HCT116 (cell line): Measurements from ENCODE around the gene RARS2. TPM values are rescaled to one million over a fixed set of nuclear protein-coding genes. Genes with fewer than 3 reads are reported as not detected.

Experiments
- ATAC-seq: fragments of 200-7000 bp; cut with Tn5 transposase; 2 replicates; pipeline ENCODE4 v1.9.1; 2020; ENCODE audit warnings: mild to moderate bottlenecking, moderate library complexity
- BruUV-seq: library from RNA; stranded (reverse); fragments of 400-500 nt; replicated peaks from 2 replicates; lab custom pipeline; 2021; lab: Mats Ljungman, UMichigan
- CTCF ChIA-PET: fragments of 300-600 bp; sonication (Branson Sonifier 250); formaldehyde crosslinking; loops from one replicate; lab custom pipeline; 2021; ENCODE audit warnings: antibody characterized with exemption; lab: Charles Lee
- POLR2A ChIA-PET: fragments of 300-600, 350-600 bp; sonication (Branson Sonifier 250); formaldehyde crosslinking; loops from one replicate; lab custom pipeline; 2021; ENCODE audit warnings: antibody characterized with exemption; lab: Charles Lee
- RAD21 ChIA-PET, 2 experiments: fragments of 300-600 bp; sonication (Branson Sonifier 250); formaldehyde crosslinking; loops; one replicate each; lab custom pipeline; 2023; ENCODE audit warnings: low total read pairs in 2 of 2; ENCODE audit not compliant: uncharacterized antibody in 2 of 2, unreplicated experiment in 2 of 2, low non-redundant PET in 1 of 2; lab: Charles Lee
- DNase-seq: peaks from one replicate; pipeline ENCODE4 v3.0.0-alpha.2; 2010; ENCODE audit warnings: low read depth, low spot score
- H2AFZ ChIP-seq: fragments of 200-600 bp; shearing (Covaris generic), sonication (generic); 2 replicates; pipeline ENCODE4 v1.6.1; 2017; ENCODE audit warnings: low read depth, mixed run types, mixed read lengths, antibody characterized with exemption, low read length; ENCODE audit not compliant: poor library complexity, severe bottlenecking
- H3K27ac ChIP-seq: 2 replicates; pipeline ENCODE4 v1.5.1; 2012; ENCODE audit warnings: low read depth, low read length
- H3K27me3 ChIP-seq: fragments of 200-600 bp; sonication (generic); 2 replicates; pipeline ENCODE4 v1.6.1; 2016; ENCODE audit warnings: mixed run types, low read length, mixed read lengths; ENCODE audit not compliant: insufficient read depth
- H3K36me3 ChIP-seq, 2 experiments: fragments of 200-500 bp in 1 of 2; fragments of 200-600 bp in 1 of 2; sonication (Bioruptor generic) in 1 of 2; sonication (generic) in 1 of 2; 2 replicates each; pipeline versions ENCODE4 v1.5.1 to v1.6.1; 2014 to 2016; ENCODE audit warnings: low read length in 2 of 2, inconsistent platforms in 1 of 2, mixed read lengths in 1 of 2, mixed run types in 1 of 2; ENCODE audit not compliant: insufficient read depth in 2 of 2, control insufficient read depth in 1 of 2
- H3K4me1 ChIP-seq, 2 experiments: fragments of 200-600 bp in 1 of 2; sonication (generic) in 1 of 2; 2 replicates each; pipeline versions ENCODE4 v1.5.1 to v1.6.1; 2012 to 2017; ENCODE audit warnings: low read length in 2 of 2, inconsistent platforms in 1 of 2, mild to moderate bottlenecking in 1 of 2, mixed read lengths in 1 of 2, mixed run types in 1 of 2, moderate library complexity in 1 of 2; ENCODE audit not compliant: insufficient read depth in 2 of 2, control insufficient read depth in 1 of 2
- H3K4me2 ChIP-seq: fragments of 200-600 bp; sonication (generic); 2 replicates; pipeline ENCODE4 v1.6.1; 2017; ENCODE audit warnings: mixed run types, low read length, mixed read lengths
- H3K4me3 ChIP-seq, 2 experiments: fragments of 200-600 bp in 1 of 2; sonication (generic) in 1 of 2; replicated peaks in 1 of 2; 2 replicates each; pipeline ENCODE4 v1.5.1; 2011 to 2016; ENCODE audit warnings: low read length in 2 of 2, control low read depth in 1 of 2, low read depth in 1 of 2, mild to moderate bottlenecking in 1 of 2, mixed read lengths in 1 of 2, mixed run types in 1 of 2
- H3K79me2 ChIP-seq: fragments of 200-600 bp; sonication (generic); 2 replicates; pipeline ENCODE4 v1.6.1; 2017; ENCODE audit warnings: mild to moderate bottlenecking, mixed run types, low read length, moderate library complexity, mixed read lengths; ENCODE audit not compliant: insufficient read depth
- H3K9ac ChIP-seq: fragments of 200-600 bp; sonication (generic); 2 replicates; pipeline ENCODE4 v1.6.1; 2016; ENCODE audit warnings: low read length, mixed read lengths
- H3K9me2 ChIP-seq: fragments of 200-600 bp; sonication (generic), shearing (Covaris generic); 2 replicates; pipeline ENCODE4 v1.6.1; 2017; ENCODE audit warnings: mixed run types, mild to moderate bottlenecking, moderate library complexity; ENCODE audit not compliant: insufficient read depth
- H3K9me3 ChIP-seq, 2 experiments: fragments of 200-500 bp in 1 of 2; fragments of 200-600 bp in 1 of 2; sonication (Bioruptor generic) in 1 of 2; sonication (generic) in 1 of 2; 2 replicates each; pipeline ENCODE4 v1.6.1; 2014 to 2017; ENCODE audit warnings: low read length in 2 of 2, mixed read lengths in 2 of 2, inconsistent platforms in 1 of 2, low read depth in 1 of 2, mild to moderate bottlenecking in 1 of 2, mixed run types in 1 of 2, moderate library complexity in 1 of 2; ENCODE audit not compliant: control insufficient read depth in 1 of 2, insufficient read depth in 1 of 2
- H4K20me1 ChIP-seq: fragments of 200-600 bp; sonication (generic), shearing (Covaris generic); 2 replicates; pipeline ENCODE4 v1.6.1; 2017; ENCODE audit warnings: mixed run types, mild to moderate bottlenecking, moderate library complexity; ENCODE audit not compliant: insufficient read depth
- ATF3 ChIP-seq: IDR thresholded peaks from 2 replicates; pipeline ENCODE4 v1.6.1; 2012
- CBX3 ChIP-seq: IDR thresholded peaks from 2 replicates; pipeline ENCODE4 v1.6.1; 2012; ENCODE audit warnings: low read depth
- CEBPB ChIP-seq: IDR thresholded peaks from 2 replicates; pipeline ENCODE4 v1.6.1; 2012; ENCODE audit warnings: low read depth
- CTCF ChIP-seq, 3 experiments: fragments of 200-600 bp in 1 of 3; sonication (generic) in 1 of 3; IDR thresholded peaks in 2 of 3; conservative IDR thresholded peaks in 1 of 3; 2 replicates each; pipeline ENCODE4 v1.5.1; 2012 to 2017; ENCODE audit warnings: low read depth in 2 of 3, low read length in 2 of 3, antibody characterized with exemption in 1 of 3, borderline replicate concordance in 1 of 3, control low read depth in 1 of 3, mild to moderate bottlenecking in 1 of 3, mixed read lengths in 1 of 3, mixed run types in 1 of 3, moderate library complexity in 1 of 3; ENCODE audit not compliant: insufficient read depth in 1 of 3
- EGR1 ChIP-seq: IDR thresholded peaks from 2 replicates; pipeline ENCODE4 v1.6.1; 2012; ENCODE audit warnings: low read depth
- ELF1 ChIP-seq: IDR thresholded peaks from 2 replicates; pipeline ENCODE4 v1.6.1; 2012; ENCODE audit warnings: low read depth, borderline replicate concordance
- EZH2 ChIP-seq: fragments of 200-600 bp; sonication (generic); IDR thresholded peaks from 2 replicates; pipeline ENCODE4 v1.6.1; 2017; ENCODE audit warnings: antibody characterized with exemption, mixed run types
- EZH2phosphoT487 ChIP-seq: fragments of 200-600 bp; IDR thresholded peaks from 2 replicates; pipeline ENCODE4 v1.6.1; 2018; ENCODE audit warnings: antibody characterized with exemption, borderline replicate concordance
- FOSL1 ChIP-seq: IDR thresholded peaks from 2 replicates; pipeline ENCODE4 v1.6.1; 2012; ENCODE audit warnings: low read depth
- JUND ChIP-seq: IDR thresholded peaks from 2 replicates; pipeline ENCODE4 v1.6.1; 2012
- MAX ChIP-seq: IDR thresholded peaks from 2 replicates; pipeline ENCODE4 v1.6.1; 2012
- POLR2AphosphoS5 ChIP-seq: IDR thresholded peaks from 2 replicates; pipeline ENCODE4 v1.6.1; 2011; ENCODE audit warnings: mild to moderate bottlenecking, low read depth, low read length, moderate library complexity
- RAD21 ChIP-seq: IDR thresholded peaks from 2 replicates; pipeline ENCODE4 v1.6.1; 2012; ENCODE audit warnings: low read depth, mild to moderate bottlenecking
- REST ChIP-seq: IDR thresholded peaks from 2 replicates; pipeline ENCODE4 v1.6.1; 2012; ENCODE audit warnings: low read depth
- SP1 ChIP-seq: IDR thresholded peaks from 2 replicates; pipeline ENCODE4 v1.6.1; 2012; ENCODE audit warnings: low read depth
- SRF ChIP-seq: IDR thresholded peaks from 2 replicates; pipeline ENCODE4 v1.6.1; 2012; ENCODE audit warnings: low read depth
- TCF7L2 ChIP-seq: IDR thresholded peaks from 2 replicates; pipeline ENCODE4 v1.7.0; 2011; ENCODE audit warnings: borderline replicate concordance, inconsistent platforms; ENCODE audit not compliant: insufficient read depth, insufficient read length; ENCODE audit errors: extremely low read depth
- ZBTB33 ChIP-seq: IDR thresholded peaks from 2 replicates; pipeline ENCODE4 v1.6.1; 2011; ENCODE audit warnings: mild to moderate bottlenecking, low read length, moderate library complexity; ENCODE audit not compliant: insufficient replicate concordance; ENCODE audit errors: extremely low read depth
- ZFX ChIP-seq: fragments of 450-650 bp; IDR thresholded peaks from 2 replicates; pipeline ENCODE4 v1.6.1; 2017
- intact Hi-C: fragments of 100-400 bp; cut with micrococcal nuclease; formaldehyde crosslinking; loops from 2 replicates; pipeline ENCODE4 v1.10.0; 2022
- total RNA-seq: library from RNA; stranded (reverse); gene quantifications from one replicate; pipeline ENCODE4 v1.2.1, GENCODE V29; 2021; ENCODE audit not compliant: unreplicated experiment

RARS2 gene
- total RNA-seq, 1 experiment from 2014 or later = 34.8 TPM

- H3K9me2 ChIP-seq = no peaks in the 10 kb centered on the region
- peaks cover 0 to 8% of the 10 kb centered on the region in 2 experiments; a peak in 1 of 4 replicates for H3K36me3 ChIP-seq
- DNase-seq (no peak), ATAC-seq (no peak)
- ChIA-PET POLR2A (no interaction called here), RAD21 (interaction anchor here in 1 of 2 experiments (0.6 kb wide), 1 partner anchor 45 kb away, joined by 3 read pairs; no protein-coding TSS in a partner anchor), CTCF (no interaction called here)
- TF ChIP-seq MAX (no peak), ELF1 (no peak), REST (no peak), CTCF (IDR thresholded peaks at IDR 0.05 in 2 of 3, conservative IDR thresholded peaks at IDR 0.05 in 1 of 3; ENCODE audit: borderline replicate concordance in 1 of 3, insufficient read depth in 1 of 3, low read depth in 2 of 3, low read length in 2 of 3) (no peak), ZBTB33 (no peak), ZFX (no peak), SRF (no peak), CBX3 (no peak), EZH2phosphoT487 (no peak), CEBPB (no peak), EGR1 (no peak), RAD21 (no peak), FOSL1 (no peak), EZH2 (no peak), SP1 (no peak), TCF7L2 (no peak), JUND (no peak), ATF3 (no peak), POLR2AphosphoS5 (no peak)
- no peaks in the 10 kb centered on the region for H3K27me3 ChIP-seq
- intact Hi-C loops = no loop called here
- H3K9ac ChIP-seq = no peak overlapping the region
- H3K27ac ChIP-seq = no peak overlapping the region
- no peak overlapping the region for H3K4me3 ChIP-seq
- peaks cover 15% of the 10 kb centered on the region for H3K79me2 ChIP-seq
- no peak overlapping the region for H3K4me2 ChIP-seq
- H3K4me1 ChIP-seq = peaks cover 0 to 5% of the 10 kb centered on the region in 2 experiments; a peak in 2 of 4 replicates
- no peaks in the 10 kb centered on the region for H3K9me3 ChIP-seq
- H2AFZ ChIP-seq = no peak overlapping the region
- no TSS peak for BruUV-seq
- H4K20me1 ChIP-seq = no peaks in the 10 kb centered on the region
Measured at GRCh38 chr6:87498048-87498447, 91.7 kb downstream of the RARS2 start.
